GM18861 (cell line): Measurements from ENCODE around the gene FASTKD1.

ENCODE experiments used
- ATAC-seq: cut with Tn5 transposase; IDR thresholded peaks from one replicate; pipeline ENCODE4 v1.9.1; 2021; ENCODE audit not compliant: unreplicated experiment

FASTKD1 gene

DNA sequence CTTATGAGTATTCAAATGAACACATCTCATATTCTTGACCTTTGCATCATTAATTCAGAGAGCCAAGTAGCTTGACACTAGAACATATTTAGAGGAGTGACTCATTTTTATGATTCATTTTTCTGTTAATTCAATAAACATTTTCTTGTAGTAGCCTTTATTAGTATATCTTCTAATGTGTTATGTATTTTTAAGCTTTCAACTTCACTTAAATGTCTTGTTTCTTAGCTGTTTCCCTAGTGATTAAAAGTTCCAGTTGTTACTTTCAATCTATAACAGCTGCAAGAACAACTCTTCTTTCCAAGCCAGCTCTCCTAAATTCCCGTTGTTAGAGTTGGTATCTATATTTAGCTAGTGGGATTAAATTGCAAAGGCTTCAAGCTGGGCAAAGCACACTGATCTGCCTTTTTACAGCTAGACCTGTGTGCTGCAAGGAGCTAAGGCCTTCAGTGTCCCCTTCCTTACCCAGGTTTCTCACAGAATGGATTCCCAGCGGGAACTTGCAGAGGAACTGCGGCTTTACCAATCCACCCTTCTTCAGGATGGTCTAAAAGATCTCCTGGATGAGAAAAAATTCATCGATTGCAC lies 64.3 kb downstream of the FASTKD1 start, which contains the start of gene KLHL41:
TSS of gene KLHL41 (plus strand) at position 405 of the 588 bp plus-strand sequence. CDS start at position 482, 77 bp downstream.
- no peak for ATAC-seq

GRCh38 chr2:169507698-169508097 lies 66.0 kb downstream of the FASTKD1 start:
- ATAC-seq: no peak

DNA sequence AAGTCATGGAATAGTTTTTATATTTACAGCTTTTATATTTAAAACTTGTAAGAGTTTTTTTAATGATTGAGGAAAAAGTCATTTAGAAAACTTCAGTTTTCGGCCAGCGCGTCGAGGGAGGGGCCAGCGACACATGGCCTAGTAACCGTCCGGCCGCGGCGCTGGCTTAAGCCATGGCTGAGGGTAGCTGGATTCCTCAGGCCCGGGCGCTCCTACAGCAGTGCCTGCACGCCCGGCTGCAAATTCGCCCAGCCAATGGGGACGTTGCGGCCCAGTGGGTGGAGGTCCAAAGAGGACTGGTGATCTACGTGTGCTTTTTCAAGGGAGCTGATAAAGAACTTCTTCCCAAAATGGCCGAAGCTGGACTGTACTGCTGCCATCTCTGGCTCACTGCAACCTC lies 69.0 kb downstream of the FASTKD1 start:
- ATAC-seq: no peak

GRCh38 chr2:169495310-169495928 lies 78.2 kb downstream of the FASTKD1 start:
- no peak for ATAC-seq

- ATAC-seq: no peak
Observed at GRCh38 chr2:169493360-169493759, 80.3 kb downstream of the FASTKD1 start.

GRCh38 chr2:169491378-169491777 lies 82.3 kb downstream of the FASTKD1 start:
- no peak for ATAC-seq

DNA sequence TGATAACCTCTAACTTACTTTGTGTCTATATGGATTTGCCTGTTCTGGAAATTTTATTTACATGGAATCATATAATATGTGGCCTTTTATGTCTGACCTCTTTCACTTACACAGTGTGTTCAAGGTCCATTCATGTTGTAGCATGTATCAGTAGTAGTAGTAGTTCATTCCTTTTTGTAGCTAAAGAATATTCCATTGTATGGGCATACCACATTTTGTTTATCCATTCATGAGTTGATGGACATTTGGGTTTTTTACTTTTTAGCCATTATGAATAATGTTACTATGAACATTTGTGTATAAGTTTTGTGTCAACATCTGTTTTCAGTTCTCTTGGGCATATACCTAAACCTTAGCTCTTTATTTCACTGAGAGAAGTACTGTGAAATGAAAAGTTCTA lies 82.8 kb downstream of the FASTKD1 start:
- ATAC-seq: no peak

GRCh38 chr2:169486487-169486886 lies 87.2 kb downstream of the FASTKD1 start:
- no peak for ATAC-seq

DNA sequence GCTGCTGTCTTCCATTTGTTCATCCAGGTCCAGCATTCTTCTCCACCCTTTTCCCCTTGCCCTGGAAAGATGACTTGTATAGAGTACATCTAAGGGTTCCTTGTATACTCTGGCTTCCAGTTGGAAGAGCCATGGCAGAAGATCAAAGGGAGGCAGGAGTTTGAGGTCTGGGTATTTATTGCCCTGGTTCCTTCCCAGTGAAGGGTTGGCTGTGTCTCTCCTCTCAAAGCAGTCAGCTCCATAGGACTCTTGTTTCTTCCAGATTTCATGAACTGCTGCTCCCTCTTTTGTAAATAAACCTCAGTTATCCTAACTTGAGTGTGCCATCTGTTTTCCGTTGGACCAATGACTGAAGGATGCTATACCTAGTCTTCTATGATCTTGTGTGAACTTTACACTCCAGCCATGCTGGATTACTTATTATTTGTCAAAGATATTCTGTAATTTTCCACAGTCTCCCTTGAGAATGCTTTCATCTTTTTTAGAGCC lies 88.0 kb downstream of the FASTKD1 start:
- ATAC-seq: no peak

DNA sequence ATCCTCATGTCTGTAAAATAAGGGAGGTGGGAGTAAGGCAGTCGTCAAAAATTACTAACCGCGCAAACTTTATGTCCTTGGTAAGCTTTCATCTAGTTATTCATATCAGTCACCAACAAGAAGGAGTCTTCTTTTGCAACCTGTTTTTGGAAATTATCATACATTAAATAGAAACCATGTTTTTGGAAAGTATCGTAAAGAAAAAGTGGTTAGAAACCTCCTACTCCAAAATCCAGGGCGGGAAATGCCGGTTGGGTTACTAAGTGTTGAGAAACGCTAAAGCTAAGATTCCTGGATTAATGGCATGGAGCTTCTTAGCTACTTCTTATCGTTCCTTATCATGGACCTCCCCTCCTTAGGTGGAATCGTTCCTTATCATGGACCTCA lies 93.6 kb downstream of the FASTKD1 start:
- no peak for ATAC-seq
